IMR-90 (cell line): ENCODE results near the gene IL1RAPL1. TPM values are rescaled to one million over a fixed set of nuclear protein-coding genes. Genes with fewer than 3 reads are reported as not detected.
A peak's percentile ranks its signal among the peaks of the same experiment; 100 is the strongest.

Source experiments
- ATAC-seq: fragments of 200-7000 bp; cut with Tn5 transposase; 2 replicates; pipeline ENCODE4 v1.9.1; 2020; ENCODE audit warnings: low read depth, mild to moderate bottlenecking, moderate library complexity
- BruUV-seq: library from RNA; stranded (reverse); fragments of 400-500 nt; replicated peaks from 2 replicates; lab custom pipeline; 2021; lab: Mats Ljungman, UMichigan
- CTCF ChIA-PET: fragments of 300-600 bp; formaldehyde crosslinking; extraction: SDS; loops from one replicate; lab custom pipeline; 2021; ENCODE audit warnings: antibody characterized with exemption; lab: Yijun Ruan, JAX
- POLR2A ChIA-PET: fragments of 300-600 bp; sonication (Branson Sonifier 250); formaldehyde crosslinking; loops from one replicate; lab custom pipeline; 2022; ENCODE audit warnings: antibody characterized with exemption; ENCODE audit not compliant: unreplicated experiment; lab: Charles Lee
- DNase-seq: peaks from one replicate; pipeline ENCODE4 v3.0.0; 2013
- H2AFZ ChIP-seq: replicated peaks from 2 replicates; pipeline ENCODE3; 2013; ENCODE audit warnings: low read length, mild to moderate bottlenecking; ENCODE audit not compliant: poor library complexity
- H2AK5ac ChIP-seq: 2 replicates; pipeline ENCODE4 v1.6.1; 2013; ENCODE audit warnings: low read depth, low read length, inconsistent platforms
- H2AK9ac ChIP-seq: replicated peaks from 2 replicates; pipeline ENCODE3; 2013; ENCODE audit warnings: mild to moderate bottlenecking, low read depth, low read length, moderate library complexity; ENCODE audit not compliant: poor library complexity
- H2BK120ac ChIP-seq: 2 replicates; pipeline ENCODE4 v1.6.1; 2013; ENCODE audit warnings: low read depth, low read length, inconsistent platforms
- H2BK15ac ChIP-seq: 3 replicates; pipeline ENCODE4 v1.6.1; 2013; ENCODE audit warnings: low read depth, low read length, inconsistent platforms
- H2BK20ac ChIP-seq: 2 replicates; pipeline ENCODE4 v1.6.1; 2013; ENCODE audit warnings: low read depth, mild to moderate bottlenecking, inconsistent platforms, low read length, moderate library complexity
- H2BK5ac ChIP-seq: 2 replicates; pipeline ENCODE4 v1.6.1; 2013; ENCODE audit warnings: mild to moderate bottlenecking, low read depth, low read length, inconsistent platforms; ENCODE audit not compliant: poor library complexity, severe bottlenecking
- H3K14ac ChIP-seq: replicated peaks from 2 replicates; pipeline ENCODE4 v1.6.1; 2013; ENCODE audit warnings: low read depth, low read length, inconsistent platforms
- H3K18ac ChIP-seq: 2 replicates; pipeline ENCODE4 v1.6.1; 2013; ENCODE audit warnings: low read depth, low read length, control low read depth
- H3K23ac ChIP-seq: 2 replicates; pipeline ENCODE4 v1.6.1; 2013; ENCODE audit warnings: low read depth, low read length, inconsistent platforms
- H3K27ac ChIP-seq: 2 replicates; pipeline ENCODE4 v1.5.1; 2013; ENCODE audit warnings: mild to moderate bottlenecking, control low read depth, low read length; ENCODE audit not compliant: insufficient read depth
- H3K27me3 ChIP-seq: 2 replicates; pipeline ENCODE4 v1.6.1; 2013; ENCODE audit warnings: low read length; ENCODE audit not compliant: control insufficient read depth, insufficient read depth
- H3K36me3 ChIP-seq: 2 replicates; pipeline ENCODE4 v1.6.1; 2013; ENCODE audit warnings: low read length, mixed read lengths; ENCODE audit not compliant: control insufficient read depth, insufficient read depth
- H3K4ac ChIP-seq: 2 replicates; pipeline ENCODE4 v1.6.1; 2013; ENCODE audit warnings: low read depth, low read length, inconsistent platforms
- H3K4me1 ChIP-seq: 2 replicates; pipeline ENCODE4 v1.6.1; 2013; ENCODE audit warnings: low read length, mixed read lengths; ENCODE audit not compliant: control insufficient read depth, insufficient read depth
- H3K4me2 ChIP-seq: 2 replicates; pipeline ENCODE4 v1.6.1; 2013; ENCODE audit warnings: low read depth, mild to moderate bottlenecking, control low read depth, low read length, moderate library complexity
- H3K4me3 ChIP-seq: 2 replicates; pipeline ENCODE4 v1.5.1; 2013; ENCODE audit warnings: low read depth, mild to moderate bottlenecking, control low read depth, low read length, moderate library complexity; ENCODE audit not compliant: insufficient read depth
- H3K56ac ChIP-seq: 2 replicates; pipeline ENCODE4 v1.6.1; 2013; ENCODE audit warnings: low read length, inconsistent platforms; ENCODE audit not compliant: insufficient read depth; ENCODE audit errors: extremely low read depth
- H3K79me1 ChIP-seq, 2 experiments: 2 replicates each; pipeline ENCODE4 v1.6.1; 2013; ENCODE audit warnings: low read length in 2 of 2, inconsistent platforms in 1 of 2, low read depth in 1 of 2
- H3K9ac ChIP-seq: 2 replicates; pipeline ENCODE4 v1.6.1; 2013; ENCODE audit warnings: low read depth, low read length, control low read depth
- H3K9me1 ChIP-seq: 2 replicates; pipeline ENCODE4 v1.6.1; 2013; ENCODE audit warnings: low read length, inconsistent platforms; ENCODE audit not compliant: insufficient read depth
- H3K9me3 ChIP-seq: 2 replicates; pipeline ENCODE4 v1.6.1; 2013; ENCODE audit warnings: low read length; ENCODE audit not compliant: control insufficient read depth, insufficient read depth
- H4K20me1 ChIP-seq: 2 replicates; pipeline ENCODE4 v1.6.1; 2013; ENCODE audit warnings: low read length, inconsistent platforms; ENCODE audit not compliant: insufficient read depth
- H4K5ac ChIP-seq: 2 replicates; pipeline ENCODE4 v1.6.1; 2013; ENCODE audit warnings: mild to moderate bottlenecking, low read depth, low read length, control low read depth
- H4K8ac ChIP-seq, 2 experiments: 2 replicates each; pipeline ENCODE4 v1.6.1; 2013; ENCODE audit warnings: low read depth in 2 of 2, low read length in 2 of 2, control low read depth in 1 of 2, inconsistent platforms in 1 of 2
- H4K91ac ChIP-seq: 2 replicates; pipeline ENCODE4 v1.6.1; 2013; ENCODE audit warnings: low read depth, low read length, inconsistent platforms; ENCODE audit not compliant: insufficient read depth
- MXI1 ChIP-seq: IDR thresholded peaks from 2 replicates; pipeline ENCODE4 v1.6.1; 2012; ENCODE audit warnings: low read depth, mild to moderate bottlenecking, low read length, moderate library complexity, borderline replicate concordance
- POLR2A ChIP-seq: IDR thresholded peaks from 2 replicates; pipeline ENCODE4 v1.6.1; 2012; ENCODE audit warnings: mild to moderate bottlenecking, low read depth, low read length
- RCOR1 ChIP-seq: IDR thresholded peaks from 2 replicates; pipeline ENCODE4 v1.6.1; 2012; ENCODE audit warnings: mild to moderate bottlenecking, low read length, improper control_type of control experiment; ENCODE audit not compliant: insufficient replicate concordance
- WGBS, 2 experiments: methylation state at CpG; one replicate each; pipeline versions ENCODE4 v1.1.5 to v1.1.7; 2013; ENCODE audit warnings: missing lambda C conversion rate in 2 of 2; ENCODE audit not compliant: insufficient read length in 1 of 2; ENCODE audit errors: extremely low coverage in 2 of 2; 5-methylcytosine and 5-hydroxymethylcytosine counted together
- dilution Hi-C: fragments of 300-500 bp; cut with HindIII; formaldehyde crosslinking; loops from one replicate; pipeline ENCODE4 v1.14.3; 2018; ENCODE audit warnings: low sequenced_read_pairs; ENCODE audit not compliant: unreplicated experiment
- in situ Hi-C: fragments of 300-500 bp; cut with MboI; formaldehyde crosslinking; loops from 3 replicates; pipeline ENCODE4 v1.14.3; 2019; ENCODE audit warnings: low sequenced_read_pairs, inconsistent platforms, mixed read lengths
- intact Hi-C: fragments of 100-400 bp; cut with micrococcal nuclease; formaldehyde crosslinking; loops from 2 replicates; pipeline ENCODE4 v1.10.0; 2022
- polyA plus RNA-seq, 3 experiments: library from polyadenylated mRNA; depleted of rRNA; stranded (reverse); fragments of >200 nt; gene quantifications; 2 replicates each; pipeline ENCODE4 v1.2.3, GENCODE V29; 2012; ENCODE audit warnings: low replicate concordance in 1 of 3
- total RNA-seq: library from RNA; depleted of rRNA; stranded (reverse); fragments of >200 nt; gene quantifications from 2 replicates; pipeline ENCODE4 v1.2.3, GENCODE V29; 2012
- TF ChIP-seq, protein P1 (sequence below): fragments of 150-350 bp; IDR thresholded peaks from 2 replicates; pipeline ENCODE4 v1.6.1; 2016; ENCODE audit warnings: low read depth, mild to moderate bottlenecking, low read length, moderate library complexity, borderline replicate concordance
- TF ChIP-seq, protein P2 (sequence below): conservative IDR thresholded peaks from 2 replicates; pipeline ENCODE4 v1.5.1; 2012; ENCODE audit warnings: mild to moderate bottlenecking, low read depth, low read length, improper control_type of control experiment

The IL1RAPL1 gene
- total and polyA plus RNA-seq, 2 of the 4 experiments (the other 2 are of a cell fraction), result 1.5 to 9.0 TPM

DNA sequence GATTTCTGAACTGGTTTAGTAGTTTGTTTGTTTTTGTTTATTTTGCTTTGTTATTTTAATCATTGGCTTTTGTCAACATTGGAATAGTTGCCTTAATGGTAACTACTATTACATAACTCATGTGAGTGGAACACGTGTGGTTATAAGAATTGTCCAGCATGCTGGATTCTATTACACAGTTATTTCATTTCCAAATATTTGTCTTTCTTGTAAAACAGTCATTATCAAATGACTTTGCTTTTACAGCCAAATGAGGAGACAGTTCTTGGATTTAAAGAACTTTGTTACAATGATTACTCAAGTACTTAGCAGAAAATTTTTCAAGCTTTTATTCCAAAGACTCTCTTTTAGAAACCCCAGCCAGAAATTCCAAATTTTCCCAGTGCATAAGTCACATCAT is 1112.0 kb downstream of the IL1RAPL1 start:
- no peaks in the 10 kb centered on the region for H3K4me1 ChIP-seq
- no peaks in the 10 kb centered on the region for H3K9me1 ChIP-seq
- H2AK9ac ChIP-seq, result no peak overlapping the region
- H3K14ac ChIP-seq, result no peak overlapping the region
- no peaks in the 10 kb centered on the region for H3K79me1 ChIP-seq
- H3K23ac ChIP-seq, result no peak overlapping the region
- dilution Hi-C loops, result no loop called here
- H4K5ac ChIP-seq, result no peak overlapping the region
- in situ Hi-C loops, result no loop called here
- H3K4me3 ChIP-seq, result no peak overlapping the region
- no peak overlapping the region for H2BK5ac ChIP-seq
- no peak overlapping the region for H3K9ac ChIP-seq
- H3K27ac ChIP-seq, result no peak overlapping the region
- no peaks in the 10 kb centered on the region for H3K9me3 ChIP-seq
- no peak overlapping the region for H3K18ac ChIP-seq
- peak; percentile 75 for ATAC-seq
- H3K4me2 ChIP-seq, result 0 out of 2 replicates have a peak overlapping the region, but pooled peaks have one; percentile 17
- ChIA-PET POLR2A (no interaction called here), CTCF (no interaction called here)
- no peak overlapping the region for H2BK20ac ChIP-seq
- intact Hi-C loops, result no loop called here
- no peak overlapping the region for H2AK5ac ChIP-seq
- no peak overlapping the region for H4K91ac ChIP-seq
- no peak overlapping the region for H2BK15ac ChIP-seq
- no peak overlapping the region for H3K4ac ChIP-seq
- H3K56ac ChIP-seq, result no peak overlapping the region
- H4K20me1 ChIP-seq, result no peaks in the 10 kb centered on the region
- H2BK120ac ChIP-seq, result no peak overlapping the region
- no peaks in the 10 kb centered on the region for H3K27me3 ChIP-seq
- DNase-seq, result peak; percentile 34
- TF ChIP-seq, protein P1, sequence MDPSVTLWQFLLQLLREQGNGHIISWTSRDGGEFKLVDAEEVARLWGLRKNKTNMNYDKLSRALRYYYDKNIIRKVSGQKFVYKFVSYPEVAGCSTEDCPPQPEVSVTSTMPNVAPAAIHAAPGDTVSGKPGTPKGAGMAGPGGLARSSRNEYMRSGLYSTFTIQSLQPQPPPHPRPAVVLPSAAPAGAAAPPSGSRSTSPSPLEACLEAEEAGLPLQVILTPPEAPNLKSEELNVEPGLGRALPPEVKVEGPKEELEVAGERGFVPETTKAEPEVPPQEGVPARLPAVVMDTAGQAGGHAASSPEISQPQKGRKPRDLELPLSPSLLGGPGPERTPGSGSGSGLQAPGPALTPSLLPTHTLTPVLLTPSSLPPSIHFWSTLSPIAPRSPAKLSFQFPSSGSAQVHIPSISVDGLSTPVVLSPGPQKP, result no peak
- no peak for TF ChIP-seq POLR2A
- TF ChIP-seq MXI1, result no peak
- no peak for TF ChIP-seq RCOR1
- TF ChIP-seq, protein P2, sequence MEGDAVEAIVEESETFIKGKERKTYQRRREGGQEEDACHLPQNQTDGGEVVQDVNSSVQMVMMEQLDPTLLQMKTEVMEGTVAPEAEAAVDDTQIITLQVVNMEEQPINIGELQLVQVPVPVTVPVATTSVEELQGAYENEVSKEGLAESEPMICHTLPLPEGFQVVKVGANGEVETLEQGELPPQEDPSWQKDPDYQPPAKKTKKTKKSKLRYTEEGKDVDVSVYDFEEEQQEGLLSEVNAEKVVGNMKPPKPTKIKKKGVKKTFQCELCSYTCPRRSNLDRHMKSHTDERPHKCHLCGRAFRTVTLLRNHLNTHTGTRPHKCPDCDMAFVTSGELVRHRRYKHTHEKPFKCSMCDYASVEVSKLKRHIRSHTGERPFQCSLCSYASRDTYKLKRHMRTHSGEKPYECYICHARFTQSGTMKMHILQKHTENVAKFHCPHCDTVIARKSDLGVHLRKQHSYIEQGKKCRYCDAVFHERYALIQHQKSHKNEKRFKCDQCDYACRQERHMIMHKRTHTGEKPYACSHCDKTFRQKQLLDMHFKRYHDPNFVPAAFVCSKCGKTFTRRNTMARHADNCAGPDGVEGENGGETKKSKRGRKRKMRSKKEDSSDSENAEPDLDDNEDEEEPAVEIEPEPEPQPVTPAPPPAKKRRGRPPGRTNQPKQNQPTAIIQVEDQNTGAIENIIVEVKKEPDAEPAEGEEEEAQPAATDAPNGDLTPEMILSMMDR, result no peak
- H3K36me3 ChIP-seq, result no peaks in the 10 kb centered on the region
- WGBS, 2 experiments, result no CpG with 5 or more reads among the region's 1 CpG
- BruUV-seq, result no TSS peak
- no peak overlapping the region for H4K8ac ChIP-seq
- H2AFZ ChIP-seq, result no peak overlapping the region
